K562 (cell line): ENCODE measurements around the gene CALML6. TPM values are rescaled to one million over a fixed set of nuclear protein-coding genes. Genes with fewer than 3 reads are reported as not detected.

ENCODE experiments used
- ATF4 ChIP-seq: fragments of 450-650 bp; formaldehyde crosslinking; IDR thresholded peaks from 2 replicates; pipeline ENCODE4 v1.4.0; 2022; ENCODE audit warnings: mild to moderate bottlenecking, moderate library complexity
- C11orf30 ChIP-seq: fragments of 450-650 bp; IDR thresholded peaks from 2 replicates; pipeline ENCODE4 v1.6.1; 2016; ENCODE audit warnings: low read depth, mild to moderate bottlenecking
- CBX1 ChIP-seq: sonication (generic); IDR thresholded peaks from 2 replicates; pipeline ENCODE4 v1.6.1; 2016; ENCODE audit warnings: antibody characterized with exemption, low read depth, mild to moderate bottlenecking
- KLF6 ChIP-seq: fragments of 250-450 bp; sonication (Bioruptor Pico); IDR thresholded peaks from 2 replicates; pipeline ENCODE4 v1.4.0; 2020; ENCODE audit warnings: mild to moderate bottlenecking, moderate library complexity, borderline replicate concordance
- MYNN ChIP-seq, 2 experiments: sonication (generic); formaldehyde crosslinking in 1 of 2; IDR thresholded peaks; 2 replicates each; pipeline versions ENCODE4 v1.5.0 to v1.6.1; 2016 to 2020; ENCODE audit warnings: antibody characterized with exemption in 1 of 2, missing genetic modification reagents in 1 of 2
- NCOA4 ChIP-seq: fragments of 450-650 bp; IDR thresholded peaks from 2 replicates; pipeline ENCODE4 v1.6.1; 2018; ENCODE audit warnings: mild to moderate bottlenecking; ENCODE audit not compliant: partially characterized antibody
- NCOR1 ChIP-seq: fragments of 450-650 bp; IDR thresholded peaks from 2 replicates; pipeline ENCODE4 v1.6.1; 2016; ENCODE audit warnings: mild to moderate bottlenecking, moderate library complexity
- POU5F1 ChIP-seq: fragments of 150-350 bp; IDR thresholded peaks from 2 replicates; pipeline ENCODE4 v1.6.1; 2014; ENCODE audit warnings: borderline replicate concordance, low read length, low read depth, mild to moderate bottlenecking; ENCODE audit not compliant: partially characterized antibody
- RBBP5 ChIP-seq: fragments of 200-600 bp; sonication (generic); IDR thresholded peaks from 2 replicates; pipeline ENCODE4 v1.6.1; 2012; ENCODE audit warnings: borderline replicate concordance, mild to moderate bottlenecking, low read length, control low read depth, inconsistent platforms; ENCODE audit not compliant: insufficient read depth, poor library complexity, severe bottlenecking
- RBM25 ChIP-seq: fragments of 200-400 bp; formaldehyde crosslinking; IDR thresholded peaks from 2 replicates; pipeline ENCODE4 v1.6.1; 2018; ENCODE audit warnings: low read length, low read depth, moderate library complexity; ENCODE audit not compliant: severe bottlenecking
- SMAD1 ChIP-seq: fragments of 150-350 bp; IDR thresholded peaks from 2 replicates; pipeline ENCODE4 v1.6.1; 2014; ENCODE audit warnings: low read length, low read depth; ENCODE audit not compliant: partially characterized antibody
- SMARCB1 ChIP-seq: IDR thresholded peaks from 2 replicates; pipeline ENCODE4 v1.6.1; 2011; ENCODE audit warnings: improper control_type of control experiment, low read depth; ENCODE audit not compliant: insufficient read length
- TCF7 ChIP-seq: sonication (generic); IDR thresholded peaks from 2 replicates; pipeline ENCODE4 v1.6.1; 2016; ENCODE audit warnings: antibody characterized with exemption, borderline replicate concordance
- VEZF1 ChIP-seq: fragments of 200-800 bp; sonication (Bioruptor generic); IDR thresholded peaks from 2 replicates; pipeline ENCODE4 v1.6.1; 2017; ENCODE audit warnings: missing genetic modification characterization, missing compliant biosample characterization
- ZNF140 ChIP-seq: fragments of 250-450 bp; sonication (Bioruptor Pico); IDR thresholded peaks from 2 replicates; pipeline ENCODE4 v1.8.0; 2021; ENCODE audit warnings: moderate library complexity, mild to moderate bottlenecking, inconsistent platforms
- polyA plus RNA-seq, 8 experiments: library from polyadenylated mRNA; depleted of rRNA in 4 of 8; stranded (reverse) in 5 of 8; unstranded in 3 of 8; fragments of >200 nt; fragmentation: Nextera tagmentation in 2 of 8; fragmentation: Illumina TruSeq in 1 of 8; extraction: Ambion mirVana in 2 of 8; extraction: Trizol in 1 of 8; gene quantifications; 2 replicates each; pipeline versions ENCODE4 v1.2.1 to v1.2.3, GENCODE V29; 2011 to 2014; ENCODE audit warnings: inconsistent platforms in 1 of 8, missing spikeins in 1 of 8
- total RNA-seq, 7 experiments: library from RNA; depleted of rRNA in 6 of 7; stranded (reverse); fragments of >200 nt in 6 of 7; fragmentation: Illumina TruSeq in 2 of 7; extraction: Trizol in 2 of 7; gene quantifications; 2 replicates each; pipeline versions ENCODE4 v1.2.1 to v1.2.3, GENCODE V29; 2011 to 2021; ENCODE audit warnings: low replicate concordance in 1 of 7

The CALML6 gene
- total and polyA plus RNA-seq, 9 of the 15 experiments (the other 6 are each of a cell fraction or from before 2014, with no cell fraction given): 0.14 TPM; not detected in 8

DNA sequence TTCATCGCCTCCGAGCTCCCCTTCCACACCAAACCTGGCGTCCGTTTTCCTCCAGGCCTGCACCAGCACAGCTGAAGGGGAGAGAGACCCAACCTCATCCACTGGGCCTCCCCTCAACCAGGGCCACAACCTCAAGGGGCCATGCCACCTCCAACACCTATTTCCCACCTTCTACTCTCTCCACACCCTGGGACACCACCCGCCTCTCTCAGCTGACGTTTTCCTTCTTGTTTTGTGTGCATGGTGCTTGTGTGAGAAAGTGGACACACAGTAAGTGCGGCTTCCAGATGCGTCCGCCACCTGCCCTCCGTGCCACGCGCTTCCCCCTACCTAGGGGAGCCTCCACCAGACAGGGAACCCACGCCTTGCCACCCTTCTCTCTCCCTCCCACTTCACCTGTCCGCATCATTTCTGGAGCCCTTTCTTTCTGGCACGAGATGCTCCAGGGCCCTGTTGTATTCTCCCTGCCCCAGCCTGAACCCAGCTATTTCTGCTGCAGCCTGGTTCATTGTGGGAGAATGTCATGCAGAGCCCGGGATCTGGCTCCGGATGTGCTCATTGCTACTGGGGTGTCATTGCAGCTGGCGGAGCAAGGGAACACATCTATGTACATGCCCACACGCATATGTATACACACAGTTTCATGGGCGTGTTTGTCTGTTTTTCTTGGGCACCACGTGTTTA is 22.8 kb upstream of the CALML6 start (continued):
- TF ChIP-seq MYNN (IDR thresholded peaks at IDR 0.05): no peak
- TF ChIP-seq MYNN (CRISPR knock-in tag; IDR thresholded peaks at IDR 0.05): no peak
- no peak for TF ChIP-seq VEZF1
- TF ChIP-seq NCOR1: no peak
- no peak for TF ChIP-seq TCF7
- no peak for TF ChIP-seq C11orf30
- no peak for TF ChIP-seq KLF6 (CRISPR knock-in tag)
- no peak for TF ChIP-seq ZNF140 (CRISPR knock-in tag)
- TF ChIP-seq POU5F1: no peak
- TF ChIP-seq SMARCB1: no peak
- TF ChIP-seq CBX1: no peak
- no peak for TF ChIP-seq NCOA4
- no peak for TF ChIP-seq RBM25
- TF ChIP-seq RBBP5: no peak
- TF ChIP-seq ATF4 (CRISPR knock-in tag): no peak
- TF ChIP-seq SMAD1: no peak
